Neuronal stem cell (in vitro differentiated cells): ENCODE results near the gene ACY1.

Source experiments
- DNase-seq: peaks from one replicate; pipeline ENCODE4 v3.0.0-alpha.2; 2013; ENCODE audit warnings: low spot score
- H2AFZ ChIP-seq: one replicate; pipeline ENCODE4 v1.6.1; 2013; ENCODE audit warnings: mild to moderate bottlenecking, low read length, inconsistent platforms
- H2AK5ac ChIP-seq: 2 replicates; pipeline ENCODE4 v1.6.1; 2013; ENCODE audit warnings: low read depth, mild to moderate bottlenecking, inconsistent platforms, low read length, moderate library complexity, mixed read lengths
- H2BK120ac ChIP-seq: 2 replicates; pipeline ENCODE4 v1.6.1; 2013; ENCODE audit warnings: low read depth, mild to moderate bottlenecking, inconsistent platforms, low read length, moderate library complexity, mixed read lengths
- H2BK12ac ChIP-seq: one replicate; pipeline ENCODE4 v1.6.1; 2013; ENCODE audit warnings: low read length, inconsistent platforms
- H2BK15ac ChIP-seq: 2 replicates; pipeline ENCODE4 v1.6.1; 2013; ENCODE audit warnings: mild to moderate bottlenecking, low read length, inconsistent platforms, mixed read lengths
- H2BK5ac ChIP-seq: one replicate; pipeline ENCODE4 v1.6.1; 2013; ENCODE audit warnings: inconsistent platforms, mild to moderate bottlenecking, low read length, moderate library complexity
- H3K14ac ChIP-seq: one replicate; pipeline ENCODE4 v1.6.1; 2013; ENCODE audit warnings: low read length, inconsistent platforms
- H3K18ac ChIP-seq: 2 replicates; pipeline ENCODE4 v1.6.1; 2013; ENCODE audit warnings: low read length, inconsistent platforms
- H3K23ac ChIP-seq: 2 replicates; pipeline ENCODE4 v1.6.1; 2013; ENCODE audit warnings: low read depth, mild to moderate bottlenecking, mixed read lengths, low read length, inconsistent platforms; ENCODE audit not compliant: poor library complexity
- H3K27ac ChIP-seq: replicated peaks from 3 replicates; pipeline ENCODE4 v1.5.1; 2013; ENCODE audit warnings: low read length, inconsistent platforms
- H3K27me3 ChIP-seq, 3 experiments: 2 replicates each; pipeline ENCODE4 v1.6.1; 2013; ENCODE audit warnings: low read length in 3 of 3, mild to moderate bottlenecking in 2 of 3, inconsistent platforms in 1 of 3, low read depth in 1 of 3, mixed read lengths in 1 of 3, moderate library complexity in 1 of 3; ENCODE audit not compliant: control insufficient read depth in 3 of 3, insufficient read depth in 3 of 3
- H3K36me3 ChIP-seq, 2 donors: replicated peaks in 1 of 2; 2 replicates each; pipeline ENCODE4 v1.6.1; 2013; ENCODE audit warnings: low read length in 2 of 2; ENCODE audit not compliant: control insufficient read depth in 2 of 2, insufficient read depth in 2 of 2
- H3K4ac ChIP-seq: 2 replicates; pipeline ENCODE4 v1.6.1; 2013; ENCODE audit warnings: inconsistent platforms, mild to moderate bottlenecking, low read length, moderate library complexity
- H3K4me1 ChIP-seq, 2 donors: 1 replicate in 1 of 2; 2 replicates in 1 of 2; pipeline ENCODE4 v1.6.1; 2013; ENCODE audit warnings: low read length in 2 of 2, low read depth in 1 of 2; ENCODE audit not compliant: control insufficient read depth in 2 of 2, insufficient read depth in 1 of 2
- H3K4me2 ChIP-seq: one replicate; pipeline ENCODE4 v1.6.1; 2013; ENCODE audit warnings: mild to moderate bottlenecking, low read length, inconsistent platforms; ENCODE audit not compliant: insufficient read depth, poor library complexity, severe bottlenecking
- H3K4me3 ChIP-seq, 2 donors: 2 replicates each; pipeline ENCODE4 v1.5.1; 2013; ENCODE audit warnings: low read length in 2 of 2, mild to moderate bottlenecking in 2 of 2, inconsistent platforms in 1 of 2, moderate library complexity in 1 of 2
- H3K79me1 ChIP-seq: one replicate; pipeline ENCODE4 v1.6.1; 2013; ENCODE audit warnings: low read depth, mild to moderate bottlenecking, inconsistent platforms, low read length, moderate library complexity
- H3K9ac ChIP-seq: one replicate; pipeline ENCODE4 v1.6.1; 2013; ENCODE audit warnings: mild to moderate bottlenecking, low read depth, low read length, inconsistent platforms; ENCODE audit not compliant: poor library complexity
- H3K9me3 ChIP-seq, 2 donors: replicated peaks in 1 of 2; 2 replicates each; pipeline versions ENCODE3 to v1.6.1; 2013; ENCODE audit warnings: low read length in 2 of 2, mild to moderate bottlenecking in 2 of 2, inconsistent platforms in 1 of 2, low read depth in 1 of 2, mixed read lengths in 1 of 2, moderate library complexity in 1 of 2; ENCODE audit not compliant: control insufficient read depth in 2 of 2, insufficient read depth in 1 of 2
- H4K8ac ChIP-seq: one replicate; pipeline ENCODE4 v1.6.1; 2013; ENCODE audit warnings: low read depth, mild to moderate bottlenecking, inconsistent platforms, low read length, moderate library complexity
- H4K91ac ChIP-seq: one replicate; pipeline ENCODE4 v1.6.1; 2013; ENCODE audit warnings: low read length, low read depth, mild to moderate bottlenecking, inconsistent platforms; ENCODE audit not compliant: poor library complexity
- WGBS, 2 donors: extraction: QIAGEN DNeasy Blood & Tissue Kit; methylation state at CpG; one replicate each; pipeline ENCODE4 v1.1.7; 2013; ENCODE audit warnings: missing lambda C conversion rate in 2 of 2, mixed read lengths in 1 of 2; ENCODE audit not compliant: insufficient read length in 2 of 2, insufficient replicate concordance in 1 of 2; ENCODE audit errors: extremely low coverage in 2 of 2; 5-methylcytosine and 5-hydroxymethylcytosine counted together

Gene ACY1

GRCh38 chr3:51984269-51984647, 923 bp downstream of the ACY1 start:
- Histone ChIP-seq H4K91ac (no peak overlapping the region), H3K23ac (no peak overlapping the region), H3K4ac (no peak overlapping the region), H2AK5ac (peak overlapping the region; percentile 99), H3K27ac (no peak overlapping the region), H2BK15ac (peak overlapping the region; percentile 91), H4K8ac (no peak overlapping the region), H3K4me3 (peak overlapping the region in 1 of 2 donors; percentile 54), H3K14ac (no peak overlapping the region), H2BK5ac (peak overlapping the region; percentile 6), H3K4me1 (peaks cover 13 to 16% of the 10 kb centered on the region in 2 donors), H3K36me3 (peaks cover 3 to 9% of the 10 kb centered on the region in 2 donors), H2BK120ac (no peak overlapping the region), H3K27me3 (no peaks in the 10 kb centered on the region), H3K4me2 (no peak overlapping the region), H3K9me3 (no peaks in the 10 kb centered on the region), H2AFZ (no peak overlapping the region), H2BK12ac (no peak overlapping the region), H3K18ac (no peak overlapping the region), H3K79me1 (peaks cover 6% of the 10 kb centered on the region), H3K9ac (peak overlapping the region; percentile 70)
- DNase-seq = no peak

GRCh38 chr3:51985063-51985462, 1.7 kb downstream of the ACY1 start:
- no peak overlapping the region for H2AK5ac ChIP-seq
- H2BK5ac ChIP-seq = no peak overlapping the region
- no peak overlapping the region for H2BK15ac ChIP-seq
- peak overlapping the region; percentile 65 for H2BK12ac ChIP-seq
- H3K14ac ChIP-seq = no peak overlapping the region
- WGBS, 2 donors = no CpG with 5 or more reads among the region's 6 CpGs
- no peaks in the 10 kb centered on the region for H3K9me3 ChIP-seq
- H3K27me3 ChIP-seq = no peaks in the 10 kb centered on the region
- H3K9ac ChIP-seq = no peak overlapping the region
- no peak overlapping the region for H2AFZ ChIP-seq
- H3K36me3 ChIP-seq = peaks cover 3 to 9% of the 10 kb centered on the region in 2 donors
- H3K4me2 ChIP-seq = no peak overlapping the region
- H3K4me1 ChIP-seq = peaks cover 13 to 16% of the 10 kb centered on the region in 2 donors
- H4K8ac ChIP-seq = no peak overlapping the region
- H4K91ac ChIP-seq = no peak overlapping the region
- no peak for DNase-seq
- H3K4me3 ChIP-seq = no peak overlapping the region
- H3K4ac ChIP-seq = no peak overlapping the region
- H3K18ac ChIP-seq = no peak overlapping the region
- no peak overlapping the region for H3K23ac ChIP-seq
- peaks cover 8% of the 10 kb centered on the region for H3K79me1 ChIP-seq
- no peak overlapping the region for H3K27ac ChIP-seq
- no peak overlapping the region for H2BK120ac ChIP-seq

GRCh38 chr3:51986010-51986947, 2.9 kb downstream of the ACY1 start:
- Histone ChIP-seq H2BK15ac (peak overlapping the region; percentile 25), H3K79me1 (peaks cover 8% of the 10 kb centered on the region), H3K4me1 (peaks cover 13 to 16% of the 10 kb centered on the region in 2 donors), H2AFZ (no peak overlapping the region), H3K4ac (no peak overlapping the region), H3K36me3 (peaks cover 1 to 3% of the 10 kb centered on the region in 2 donors), H3K9me3 (no peaks in the 10 kb centered on the region), H2AK5ac (peak overlapping the region; percentile 42), H4K91ac (no peak overlapping the region), H4K8ac (no peak overlapping the region), H3K9ac (no peak overlapping the region), H2BK12ac (no peak overlapping the region), H2BK5ac (no peak overlapping the region), H3K23ac (peak overlapping the region; percentile 48), H3K14ac (no peak overlapping the region), H3K27ac (no peak overlapping the region), H3K4me3 (no peak overlapping the region), H3K18ac (peak overlapping the region; percentile 8), H3K27me3 (no peaks in the 10 kb centered on the region), H3K4me2 (no peak overlapping the region), H2BK120ac (no peak overlapping the region)
- no peak for DNase-seq
- WGBS, 2 donors = no CpG with 5 or more reads among the region's 12 CpGs

- H3K18ac ChIP-seq = no peak overlapping the region
- H3K23ac ChIP-seq = no peak overlapping the region
- H2AK5ac ChIP-seq = no peak overlapping the region
- no peak overlapping the region for H4K8ac ChIP-seq
- H3K79me1 ChIP-seq = peaks cover 14% of the 10 kb centered on the region
- no peak overlapping the region for H3K9ac ChIP-seq
- no CpG with 5 or more reads among the region's 7 CpGs for WGBS, 2 donors
- H3K14ac ChIP-seq = no peak overlapping the region
- H4K91ac ChIP-seq = no peak overlapping the region
- no peak overlapping the region for H2BK120ac ChIP-seq
- DNase-seq = no peak
- H3K27me3 ChIP-seq = no peaks in the 10 kb centered on the region
- H2AFZ ChIP-seq = no peak overlapping the region
- H3K4me2 ChIP-seq = no peak overlapping the region
- H3K4ac ChIP-seq = no peak overlapping the region
- H3K4me1 ChIP-seq = peaks cover 12% of the 10 kb centered on the region in 2 donors
- H2BK15ac ChIP-seq = no peak overlapping the region
- no peak overlapping the region for H3K4me3 ChIP-seq
- H2BK12ac ChIP-seq = no peak overlapping the region
- no peak overlapping the region for H2BK5ac ChIP-seq
- H3K9me3 ChIP-seq = no peaks in the 10 kb centered on the region
- no peak overlapping the region for H3K27ac ChIP-seq
- H3K36me3 ChIP-seq = peaks cover 14% of the 10 kb centered on the region in 2 donors
These were observed 4.2 kb downstream of the ACY1 start for GRCh38 chr3:51987568-51987967.
